SU-DHL-6 (cell line): ENCODE measurements around the gene ST6GALNAC2.

Experiments
- CTCF ChIP-seq: fragments of 200-600 bp; sonication (generic); IDR thresholded peaks from one replicate; pipeline ENCODE4 v1.5.1; 2017; ENCODE audit warnings: antibody characterized with exemption, mild to moderate bottlenecking, low read length, moderate library complexity; ENCODE audit not compliant: insufficient read depth, poor library complexity, severe bottlenecking
- EZH2phosphoT487 ChIP-seq: fragments of 200-600 bp; sonication (generic), shearing (Covaris generic); conservative IDR thresholded peaks from 2 replicates; pipeline ENCODE4 v1.6.1; 2018; ENCODE audit warnings: mild to moderate bottlenecking, antibody characterized with exemption, low read length, moderate library complexity, mixed read lengths

- no peak for TF ChIP-seq CTCF
- no peak for TF ChIP-seq EZH2phosphoT487
Observed at GRCh38 chr17:76561332-76561731, 24.3 kb downstream of the ST6GALNAC2 start.
